NAMALWA (cell line): Measurements from ENCODE around the gene SRM.
"Not testable (repeated sequence)": the region's sequence is repeated elsewhere in the genome, so short reads cannot be mapped to it uniquely, and the experiment has no call there.

Experiments
- DNase-seq: peaks from one replicate; pipeline ENCODE4 v3.0.0-alpha.2; 2015; ENCODE audit warnings: low spot score

Gene SRM

GRCh38 chr1:11064942-11065341 is 5.1 kb upstream of the SRM start:
- DNase-seq, result no peak

- DNase-seq, result peak; percentile 33
Measured at GRCh38 chr1:11063937-11064537, 4.2 kb upstream of the SRM start.

- no peak for DNase-seq
Measured at GRCh38 chr1:11062965-11063401, 3.2 kb upstream of the SRM start.

- no peak for DNase-seq
Measured at GRCh38 chr1:11061652-11062365, 2.0 kb upstream of the SRM start.

- DNase-seq, result peak; percentile 57
Measured at GRCh38 chr1:11059155-11059967, 457 bp downstream of the SRM start.

GRCh38 chr1:11058595-11059154 is 1.1 kb downstream of the SRM start:
- DNase-seq, result no peak

- DNase-seq, result no peak
Measured at GRCh38 chr1:11058026-11058425, 1.8 kb downstream of the SRM start.

GRCh38 chr1:11057477-11057876 is 2.3 kb downstream of the SRM start:
- DNase-seq, result no peak

- DNase-seq, result no peak
Measured at GRCh38 chr1:11056504-11056903, 3.3 kb downstream of the SRM start.

GRCh38 chr1:11055676-11056075 is 4.1 kb downstream of the SRM start:
- DNase-seq, result no peak

- DNase-seq, result no peak
Measured at GRCh38 chr1:11054666-11055065, 5.2 kb downstream of the SRM start.

- no peak for DNase-seq
Measured at GRCh38 chr1:11054181-11054580, 5.6 kb downstream of the SRM start.

- peak; percentile 51 for DNase-seq
Measured at GRCh38 chr1:11053758-11054137, 6.1 kb downstream of the SRM start.

GRCh38 chr1:11052839-11053757 is 6.7 kb downstream of the SRM start:
- DNase-seq, result peak; percentile 55

- DNase-seq, result no peak
Measured at GRCh38 chr1:11051781-11052511, 7.9 kb downstream of the SRM start.

- not testable (repeated sequence) for DNase-seq
Measured at GRCh38 chr1:11051121-11051520, 8.7 kb downstream of the SRM start.

GRCh38 chr1:11046625-11047365 is 13.0 kb downstream of the SRM start, which contains the start of gene MASP2:
Gene MASP2, minus strand, starts transcription at chr1:11047239. Its CDS starts 32 bp downstream, at chr1:11047207.
- DNase-seq, result no peak

- DNase-seq, result no peak
Measured at GRCh38 chr1:11046270-11046566, 13.6 kb downstream of the SRM start.

- DNase-seq, result peak; percentile 46
Measured at GRCh38 chr1:11045428-11046269, 14.2 kb downstream of the SRM start.
